Lung (tissue), 12 donors: Measurements from ENCODE around the gene TRPT1. TPM values are rescaled to one million over a fixed set of nuclear protein-coding genes. Genes with fewer than 3 reads are reported as not detected.

Source experiments
- ATAC-seq: fragments of 200-7000 bp; cut with Tn5 transposase; one replicate; pipeline ENCODE4 v1.9.1; 2020; ENCODE audit warnings: moderate number of reproducible peaks; ENCODE audit not compliant: insufficient read depth, low FRiP score
- DNase-seq, 3 donors: peaks; one replicate each; pipeline ENCODE4 v3.0.0-alpha.2; 2013 to 2017
- H3K27ac ChIP-seq, 2 donors: one replicate each; pipeline ENCODE4 v1.5.1; 2013; ENCODE audit warnings: mild to moderate bottlenecking in 2 of 2, moderate library complexity in 2 of 2, control low read depth in 1 of 2, inconsistent platforms in 1 of 2, low read depth in 1 of 2, low read length in 1 of 2
- H3K27me3 ChIP-seq, 3 donors: one replicate each; pipeline ENCODE4 v1.5.1; 2013; ENCODE audit warnings: low read length in 2 of 3; ENCODE audit not compliant: control insufficient read depth in 3 of 3, insufficient read depth in 3 of 3
- H3K36me3 ChIP-seq, 4 donors: one replicate each; pipeline ENCODE4 v1.5.1; 2013; ENCODE audit warnings: low read length in 4 of 4, mild to moderate bottlenecking in 1 of 4, moderate library complexity in 1 of 4; ENCODE audit not compliant: control insufficient read depth in 4 of 4, insufficient read depth in 4 of 4
- H3K4me1 ChIP-seq, 5 donors: one replicate each; pipeline ENCODE4 v1.5.1; 2013; ENCODE audit warnings: low read length in 5 of 5, mild to moderate bottlenecking in 2 of 5, moderate library complexity in 1 of 5; ENCODE audit not compliant: control insufficient read depth in 5 of 5, insufficient read depth in 5 of 5
- H3K4me3 ChIP-seq: one replicate; pipeline ENCODE4 v1.5.1; 2013; ENCODE audit warnings: mild to moderate bottlenecking, control low read depth, moderate library complexity
- H3K9ac ChIP-seq, 2 donors: one replicate each; pipeline ENCODE4 v1.5.1; 2013; ENCODE audit warnings: low read length in 2 of 2, control low read depth in 1 of 2; ENCODE audit not compliant: insufficient read depth in 1 of 2
- H3K9me3 ChIP-seq, 4 donors: one replicate each; pipeline ENCODE4 v1.5.1; 2013; ENCODE audit warnings: low read length in 3 of 4, mild to moderate bottlenecking in 1 of 4, moderate library complexity in 1 of 4; ENCODE audit not compliant: control insufficient read depth in 4 of 4, insufficient read depth in 3 of 4
- CTCF ChIP-seq: IDR thresholded peaks from 2 replicates; pipeline ENCODE4 v1.5.1; 2012; ENCODE audit warnings: mild to moderate bottlenecking; ENCODE audit errors: control extremely low read depth, extremely low read depth
- WGBS, 2 donors: extraction: QIAGEN DNeasy Blood & Tissue Kit; methylation state at CpG; one replicate each; pipeline ENCODE4 v1.1.7; 2013; 5-methylcytosine and 5-hydroxymethylcytosine counted together
- polyA plus RNA-seq, 2 donors: library from polyadenylated mRNA; stranded (reverse); fragments of 200-250 nt; gene quantifications; one replicate each; pipeline ENCODE4 v1.2.1, GENCODE V29; 2013
- total RNA-seq, 2 donors: library from RNA; depleted of rRNA in 1 of 2; stranded (reverse); fragments of >200 nt in 1 of 2; gene quantifications; one replicate each; pipeline ENCODE4 v1.2.1, GENCODE V29; 2014 to 2021
- donor health status: control.
- donor health status: control.
- donor health status: Bipolar disorder and iron deficiency.
- donor health status: healthy.
- donor health status: DM: yes; HTN: yes; CAD: no.

TRPT1 gene
- total and polyA plus RNA-seq, 4 donors, result 18.3 to 62.5 (median 34.3) TPM

DNA sequence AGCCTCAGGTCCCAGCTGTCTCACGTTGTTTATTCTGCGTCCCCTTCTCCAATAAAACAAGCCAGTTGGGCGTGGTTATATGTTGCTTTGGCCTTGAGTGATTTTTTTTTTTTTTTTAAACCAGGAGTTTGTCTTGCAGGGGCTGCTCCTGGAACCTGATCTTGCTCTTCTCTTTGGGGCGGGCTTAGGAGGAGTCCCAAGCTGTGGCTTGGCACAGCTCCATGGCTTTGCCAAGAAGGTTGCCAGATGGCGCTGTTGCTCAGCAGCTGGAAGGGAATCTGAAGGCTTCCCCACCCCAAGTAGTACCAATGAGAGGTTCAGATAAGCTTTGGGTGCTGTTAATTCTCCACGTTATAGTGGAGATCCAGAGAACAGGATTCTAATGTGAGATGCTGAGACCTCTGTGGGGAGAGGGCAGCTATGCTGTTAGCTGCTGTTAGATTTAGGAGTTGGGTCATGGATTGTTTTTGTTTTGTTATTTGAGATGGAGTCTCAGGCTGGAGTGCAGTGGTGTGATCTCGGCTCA is 21.5 kb downstream of the TRPT1 start:
- DNase-seq, result peak; percentile 86 to 94 (median 89)
- no peak overlapping the region for H3K9ac ChIP-seq
- H3K9me3 ChIP-seq, result no peaks in the 10 kb centered on the region
- H3K4me1 ChIP-seq, result peaks cover 0 to 27% (median 0%) of the 10 kb centered on the region in 5 donors
- no peaks in the 10 kb centered on the region for H3K27me3 ChIP-seq
- peaks cover 21 to 42% (median 34%) of the 10 kb centered on the region in 4 donors for H3K36me3 ChIP-seq
- no peak overlapping the region for H3K4me3 ChIP-seq
- H3K27ac ChIP-seq, result peak overlapping the region in 1 of 2 donors; percentile 16
- TF ChIP-seq CTCF, result peak; percentile 94
- WGBS, 2 donors, result 26 to 32% methylated on average over 7 of the region's 7 CpGs
- peak; percentile 56 for ATAC-seq

- Histone ChIP-seq H3K4me1 (peaks cover 0 to 25% (median 0%) of the 10 kb centered on the region in 5 donors), H3K27me3 (no peaks in the 10 kb centered on the region), H3K9ac (no peak overlapping the region), H3K36me3 (peaks cover 21 to 42% (median 33%) of the 10 kb centered on the region in 4 donors), H3K9me3 (no peaks in the 10 kb centered on the region), H3K27ac (no peak overlapping the region), H3K4me3 (no peak overlapping the region)
- ATAC-seq (no peak), DNase-seq (no peak)
- no peak for TF ChIP-seq CTCF
- 89 to 93% methylated on average over 16 of the region's 16 CpGs for WGBS, 2 donors
Measured at GRCh38 chr11:64204080-64204440, 21.9 kb downstream of the TRPT1 start.

DNA sequence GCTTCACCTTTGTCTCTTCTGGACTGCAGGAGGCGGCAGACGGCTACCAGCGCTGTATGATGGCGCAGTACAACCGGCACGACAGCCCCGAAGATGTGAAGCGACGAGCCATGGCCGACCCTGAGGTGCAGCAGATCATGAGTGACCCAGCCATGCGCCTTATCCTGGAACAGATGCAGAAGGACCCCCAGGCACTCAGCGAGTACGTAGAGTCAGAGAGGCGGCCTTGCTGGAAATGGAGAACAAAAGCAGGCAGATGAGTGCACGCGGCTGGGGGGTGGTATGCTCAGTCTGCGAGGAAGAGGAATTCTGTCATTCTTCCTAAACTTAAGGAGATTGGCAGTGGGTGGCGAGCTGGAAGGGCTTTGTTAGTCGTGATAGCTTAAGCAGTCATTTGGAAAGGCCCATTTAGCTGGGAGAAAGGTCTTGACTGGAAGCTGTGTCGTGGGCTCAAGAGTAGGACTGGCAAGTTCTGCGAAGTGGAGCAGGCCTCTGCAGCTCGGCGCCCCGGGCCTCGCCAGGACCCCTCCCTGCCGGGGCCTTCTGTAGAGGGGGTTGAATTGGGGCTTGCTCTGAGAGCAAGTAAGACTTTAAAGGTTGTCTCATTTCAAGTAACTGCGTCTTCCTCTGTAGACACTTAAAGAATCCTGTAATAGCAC is 22.4 kb downstream of the TRPT1 start:
- 91 to 96% methylated on average over 27 of the region's 27 CpGs for WGBS, 2 donors
- no peak for ATAC-seq
- TF ChIP-seq CTCF, result no peak
- H3K27me3 ChIP-seq, result no peaks in the 10 kb centered on the region
- no peaks in the 10 kb centered on the region for H3K9me3 ChIP-seq
- no peak overlapping the region for H3K9ac ChIP-seq
- H3K27ac ChIP-seq, result no peak overlapping the region
- peaks cover 21 to 42% (median 32%) of the 10 kb centered on the region in 4 donors for H3K36me3 ChIP-seq
- H3K4me3 ChIP-seq, result no peak overlapping the region
- H3K4me1 ChIP-seq, result peaks cover 0 to 21% (median 0%) of the 10 kb centered on the region in 5 donors
- no peak for DNase-seq
